Endothelial cell (in vitro differentiated cells): ENCODE results near the gene CRACR2B. TPM values are rescaled to one million over a fixed set of nuclear protein-coding genes. Genes with fewer than 3 reads are reported as not detected.

Experiments used
- DNase-seq: peaks from one replicate; pipeline ENCODE4 v3.0.0; 2021; ENCODE audit warnings: low spot score
- H3K27ac Mint-ChIP-seq: one replicate; pipeline ENCODE4 v1.8.0; 2021; ENCODE audit warnings: mixed read lengths, inconsistent platforms; ENCODE audit not compliant: unreplicated experiment
- H3K27me3 Mint-ChIP-seq: one replicate; pipeline ENCODE4 v1.8.0; 2021; ENCODE audit warnings: mild to moderate bottlenecking, moderate library complexity, mixed read lengths, inconsistent platforms; ENCODE audit not compliant: unreplicated experiment
- H3K36me3 Mint-ChIP-seq: one replicate; pipeline ENCODE4 v1.8.0; 2021; ENCODE audit warnings: mild to moderate bottlenecking, low read depth, mixed read lengths, inconsistent platforms; ENCODE audit not compliant: unreplicated experiment
- H3K4me1 Mint-ChIP-seq: one replicate; pipeline ENCODE4 v1.8.0; 2021; ENCODE audit warnings: mild to moderate bottlenecking, mixed read lengths, inconsistent platforms; ENCODE audit not compliant: unreplicated experiment
- H3K4me3 Mint-ChIP-seq: one replicate; pipeline ENCODE4 v1.8.0; 2021; ENCODE audit warnings: mild to moderate bottlenecking, mixed read lengths, inconsistent platforms; ENCODE audit not compliant: unreplicated experiment
- H3K9me3 Mint-ChIP-seq: one replicate; pipeline ENCODE4 v1.8.0; 2021; ENCODE audit warnings: mixed read lengths, inconsistent platforms; ENCODE audit not compliant: unreplicated experiment
- total RNA-seq: library from RNA; stranded (reverse); fragmentation: NEBNext Ultra II Directional; extraction: Animal tissue kit (Norgen Biotek cat#: 25700); gene quantifications from one replicate; pipeline ENCODE4 v1.2.1, GENCODE V29; 2021; ENCODE audit not compliant: unreplicated experiment
- TF ChIP-seq, protein P1 (sequence below): fragments of 200-600 bp; sonication (generic); IDR thresholded peaks from one replicate; pipeline ENCODE4 v1.5.0; 2021; ENCODE audit warnings: antibody characterized with exemption; ENCODE audit not compliant: unreplicated experiment

CRACR2B gene
- total RNA-seq, 1 donor from 2014 or later: 28.8 TPM

DNA sequence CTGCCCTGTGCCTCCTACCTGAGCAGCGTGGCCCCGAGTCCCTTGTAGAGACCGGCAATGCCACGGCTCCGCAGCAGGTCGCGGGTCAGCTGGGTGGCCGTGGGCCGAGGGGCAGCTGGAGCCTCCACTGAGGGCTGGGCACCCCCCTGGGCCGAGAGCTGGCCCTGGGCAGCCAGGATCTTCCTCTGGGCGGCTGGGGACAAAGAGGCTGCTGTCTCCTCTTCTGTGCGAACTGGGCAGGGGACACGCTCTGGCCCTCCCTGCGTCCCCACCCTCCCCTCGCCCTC, 35.2 kb upstream of the CRACR2B start:
- no peak for DNase-seq
- Mint-ChIP-seq H3K36me3 (no peaks in the 10 kb centered on the region), H3K9me3 (no peaks in the 10 kb centered on the region), H3K4me3 (no peak overlapping the region), H3K4me1 (no peaks in the 10 kb centered on the region), H3K27me3 (peaks cover 11% of the 10 kb centered on the region), H3K27ac (no peak overlapping the region)
- TF ChIP-seq, protein P1, sequence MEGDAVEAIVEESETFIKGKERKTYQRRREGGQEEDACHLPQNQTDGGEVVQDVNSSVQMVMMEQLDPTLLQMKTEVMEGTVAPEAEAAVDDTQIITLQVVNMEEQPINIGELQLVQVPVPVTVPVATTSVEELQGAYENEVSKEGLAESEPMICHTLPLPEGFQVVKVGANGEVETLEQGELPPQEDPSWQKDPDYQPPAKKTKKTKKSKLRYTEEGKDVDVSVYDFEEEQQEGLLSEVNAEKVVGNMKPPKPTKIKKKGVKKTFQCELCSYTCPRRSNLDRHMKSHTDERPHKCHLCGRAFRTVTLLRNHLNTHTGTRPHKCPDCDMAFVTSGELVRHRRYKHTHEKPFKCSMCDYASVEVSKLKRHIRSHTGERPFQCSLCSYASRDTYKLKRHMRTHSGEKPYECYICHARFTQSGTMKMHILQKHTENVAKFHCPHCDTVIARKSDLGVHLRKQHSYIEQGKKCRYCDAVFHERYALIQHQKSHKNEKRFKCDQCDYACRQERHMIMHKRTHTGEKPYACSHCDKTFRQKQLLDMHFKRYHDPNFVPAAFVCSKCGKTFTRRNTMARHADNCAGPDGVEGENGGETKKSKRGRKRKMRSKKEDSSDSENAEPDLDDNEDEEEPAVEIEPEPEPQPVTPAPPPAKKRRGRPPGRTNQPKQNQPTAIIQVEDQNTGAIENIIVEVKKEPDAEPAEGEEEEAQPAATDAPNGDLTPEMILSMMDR: no peak

DNA sequence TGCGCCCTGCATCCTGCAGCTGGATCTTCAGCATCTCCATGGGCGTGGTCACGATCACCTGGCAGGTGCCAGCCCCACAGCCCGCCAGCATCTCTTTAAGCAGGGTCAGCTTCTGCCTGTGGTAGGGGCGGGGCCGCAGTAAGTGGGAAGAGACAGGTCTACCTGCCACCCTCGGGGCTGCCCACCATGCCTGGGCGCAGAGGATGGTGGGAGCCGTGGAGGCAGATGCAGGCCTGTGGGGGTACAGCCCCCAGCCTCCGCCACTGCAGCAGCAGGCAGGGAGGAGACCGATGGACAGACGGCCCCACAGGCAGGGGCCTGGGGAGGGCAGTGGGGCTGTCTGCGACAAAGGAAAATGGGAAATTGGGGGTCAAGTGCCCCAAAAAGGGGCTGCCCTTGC, 34.8 kb upstream of the CRACR2B start:
- H3K27ac Mint-ChIP-seq: no peak overlapping the region
- no peaks in the 10 kb centered on the region for H3K36me3 Mint-ChIP-seq
- H3K4me3 Mint-ChIP-seq: no peak overlapping the region
- no peaks in the 10 kb centered on the region for H3K9me3 Mint-ChIP-seq
- H3K27me3 Mint-ChIP-seq: peaks cover 10% of the 10 kb centered on the region
- no peaks in the 10 kb centered on the region for H3K4me1 Mint-ChIP-seq
- no peak for DNase-seq
- TF ChIP-seq, protein P1: no peak

GRCh38 chr11:793556-793955, 34.2 kb upstream of the CRACR2B start:
- DNase-seq: no peak
- Mint-ChIP-seq H3K9me3 (no peaks in the 10 kb centered on the region), H3K4me3 (no peak overlapping the region), H3K36me3 (no peaks in the 10 kb centered on the region), H3K27ac (no peak overlapping the region), H3K27me3 (peaks cover 9% of the 10 kb centered on the region), H3K4me1 (no peaks in the 10 kb centered on the region)
- TF ChIP-seq, protein P1: no peak

GRCh38 chr11:794013-794765, 33.5 kb upstream of the CRACR2B start:
- Mint-ChIP-seq H3K4me3 (no peak overlapping the region), H3K36me3 (no peaks in the 10 kb centered on the region), H3K9me3 (no peaks in the 10 kb centered on the region), H3K4me1 (no peaks in the 10 kb centered on the region), H3K27ac (no peak overlapping the region), H3K27me3 (peaks cover 9% of the 10 kb centered on the region)
- DNase-seq: no peak
- TF ChIP-seq, protein P1: no peak

DNA sequence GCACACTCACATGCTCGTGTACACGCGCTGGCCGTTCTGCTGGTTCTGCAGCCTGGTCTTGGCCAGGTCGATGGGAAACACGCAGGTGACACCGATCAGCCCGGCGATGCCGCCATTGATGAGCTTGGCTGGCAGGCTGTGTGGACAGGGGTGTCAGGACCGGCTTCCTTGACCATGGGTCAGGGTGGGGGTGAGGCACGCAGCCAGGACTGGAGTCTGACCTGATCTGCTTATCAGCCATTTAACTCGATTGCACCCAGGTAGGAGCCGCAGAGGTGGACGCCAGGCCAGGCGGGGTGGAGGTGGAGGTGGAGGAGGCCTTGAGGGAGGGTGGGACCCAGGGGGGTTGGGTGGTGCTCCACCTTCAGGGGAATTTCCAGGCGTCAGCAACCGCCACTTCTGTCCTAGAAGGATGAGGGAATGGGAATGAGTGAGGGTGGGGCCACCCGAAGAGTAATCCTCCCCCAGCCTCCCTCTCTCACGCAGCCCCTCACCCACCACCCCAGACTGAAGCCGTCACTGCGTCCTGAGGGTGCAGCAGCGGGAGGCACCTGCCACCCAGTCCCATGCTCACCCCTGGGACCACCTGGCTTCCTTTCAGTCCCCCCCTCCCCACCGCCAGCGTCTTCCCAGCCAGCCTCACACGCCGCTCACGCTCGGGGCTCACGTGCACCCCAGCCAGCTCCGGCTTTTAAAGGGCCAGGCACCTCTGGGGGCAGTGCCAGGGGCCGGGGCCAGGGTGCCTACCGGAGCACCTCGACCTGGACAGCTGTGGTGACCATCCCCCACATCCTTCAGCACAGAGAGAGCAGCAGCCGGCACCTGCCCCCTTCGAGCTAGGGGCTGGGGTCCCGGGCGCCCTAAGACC, 32.7 kb upstream of the CRACR2B start:
- H3K36me3 Mint-ChIP-seq: no peaks in the 10 kb centered on the region
- H3K4me1 Mint-ChIP-seq: no peaks in the 10 kb centered on the region
- DNase-seq: no peak
- TF ChIP-seq, protein P1: no peak
- peak overlapping the region; percentile 31 for H3K4me3 Mint-ChIP-seq
- H3K9me3 Mint-ChIP-seq: no peaks in the 10 kb centered on the region
- peaks cover 9% of the 10 kb centered on the region for H3K27me3 Mint-ChIP-seq
- no peak overlapping the region for H3K27ac Mint-ChIP-seq
